Activated CD4-positive, alpha-beta T cell treated with anti-CD3 and anti-CD28 coated beads, Interleukin-2, Interleukin-4, amounts not matched to agents 100 ng/mL and 50 ng/mL, durations not matched to agents 16 hours and 8 hours (primary cell): ENCODE results near the gene REEP6.
"Not testable (repeated sequence)": the region's sequence is repeated elsewhere in the genome, so short reads cannot be mapped to it uniquely, and the experiment has no call there.

Source experiments
- DNase-seq: peaks from one replicate; pipeline ENCODE4 v3.0.0-alpha.2; 2020; ENCODE audit warnings: low spot score

The REEP6 gene

DNA sequence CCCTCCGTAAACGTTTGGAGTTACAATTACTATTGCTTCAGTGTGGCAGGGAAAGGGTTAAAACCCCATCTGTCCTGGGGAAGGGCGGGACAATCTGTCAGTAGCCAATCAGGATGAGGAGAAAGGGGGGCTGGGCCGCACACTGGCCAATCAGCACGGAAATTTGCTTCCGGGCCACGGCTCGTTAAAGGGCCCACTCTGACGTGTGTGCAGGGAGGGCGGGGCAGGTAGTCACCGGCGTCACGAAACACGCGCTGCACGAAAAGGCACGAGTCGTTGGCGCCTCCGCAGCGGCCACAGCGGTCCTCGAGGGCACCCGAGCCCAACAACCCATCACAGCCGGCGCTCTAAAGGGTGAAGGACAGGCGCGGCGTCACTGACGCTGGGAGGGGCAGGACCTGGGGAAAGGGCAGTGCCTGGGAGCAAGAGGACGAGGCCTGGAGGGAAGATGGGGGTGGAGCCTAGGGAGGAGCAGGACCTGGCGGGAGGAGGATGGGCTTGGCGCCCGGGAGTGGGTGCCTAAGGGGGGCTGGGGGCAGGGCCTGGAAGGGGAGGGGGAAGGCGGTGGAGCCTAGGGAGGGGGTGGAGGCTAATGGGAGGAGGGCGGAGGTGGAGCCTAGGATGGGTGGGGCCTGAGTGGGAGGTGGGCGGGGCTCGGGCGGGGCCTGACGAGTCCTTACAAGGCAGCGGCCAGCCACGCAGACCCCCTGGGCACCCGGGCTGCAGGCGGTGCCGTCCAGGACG, 17.0 kb downstream of the REEP6 start:
- DNase-seq: peak; percentile 89

DNA sequence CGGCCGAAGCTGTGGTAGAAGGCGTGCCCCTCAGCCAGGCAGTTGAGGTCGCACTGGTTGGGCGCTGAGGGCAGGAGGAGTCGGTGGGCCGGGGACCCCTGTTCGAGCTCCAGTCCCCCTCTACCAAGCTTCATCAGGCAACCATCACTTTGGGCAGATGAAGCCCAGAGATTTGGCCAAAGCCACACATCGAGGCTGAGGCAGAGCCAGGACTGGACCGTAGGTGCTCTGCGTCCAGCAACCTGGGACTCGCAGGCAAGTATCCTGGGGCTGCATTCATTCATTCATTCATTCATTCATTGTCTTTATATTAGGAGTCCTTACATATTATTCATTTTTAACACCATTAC, 17.5 kb downstream of the REEP6 start:
- no peak for DNase-seq

DNA sequence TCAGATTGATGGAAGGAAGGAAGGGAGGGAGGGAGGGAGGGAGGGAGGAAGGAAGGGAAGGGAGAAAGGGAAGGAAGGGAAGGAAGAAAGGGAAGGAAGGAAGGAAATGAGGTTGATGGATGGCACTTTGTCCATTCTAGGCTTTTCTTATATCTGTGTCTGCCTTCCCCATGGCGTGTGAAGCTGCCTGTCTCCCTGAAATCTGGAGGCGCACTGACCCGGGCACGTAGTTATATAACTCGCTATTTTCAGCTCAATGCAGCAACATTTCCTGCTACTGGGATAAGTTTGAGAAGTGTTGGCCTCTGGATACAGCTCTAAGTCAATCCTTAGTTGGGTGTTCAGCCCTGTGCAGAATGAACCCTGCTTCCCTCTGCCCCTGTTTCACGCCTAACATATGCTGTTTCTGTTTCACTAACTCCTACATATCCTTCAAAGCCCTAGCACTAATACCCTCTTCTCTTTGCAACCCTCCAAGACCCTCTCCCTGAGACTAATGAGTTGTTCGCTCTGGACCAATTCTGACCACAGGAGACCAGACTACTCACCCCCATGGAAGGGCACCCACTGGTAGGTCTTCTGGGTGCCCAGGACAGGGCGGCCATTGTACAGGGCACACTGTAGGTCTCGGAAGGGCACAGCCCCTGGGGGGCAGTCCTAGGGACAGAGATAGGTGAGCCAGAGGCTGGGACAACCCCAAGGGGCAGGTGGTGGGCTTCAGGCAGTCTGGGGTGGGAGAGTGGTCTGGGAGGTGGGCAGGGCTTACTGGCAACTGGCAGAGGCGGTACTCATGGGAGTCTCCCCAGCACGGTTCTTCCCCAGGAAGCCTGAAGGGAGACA, 18.8 kb downstream of the REEP6 start:
- DNase-seq: no peak

DNA sequence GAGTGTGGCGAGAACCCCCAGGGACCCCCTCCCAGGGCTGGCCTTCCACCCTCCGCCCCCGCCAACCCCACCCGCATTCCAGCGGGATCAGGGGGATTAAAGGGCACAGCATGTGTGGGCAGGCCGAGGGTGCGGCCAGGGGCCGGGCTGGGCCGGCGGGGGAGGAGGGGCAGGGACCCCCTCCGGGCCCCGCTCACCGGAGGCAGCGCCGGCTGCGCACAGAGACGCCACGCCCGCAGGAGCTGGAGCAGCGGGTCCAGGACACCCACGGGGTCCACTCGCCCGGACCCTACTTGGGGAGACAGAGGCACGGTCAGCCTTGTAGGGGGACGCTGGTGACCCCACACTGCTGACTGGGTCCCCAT, 19.4 kb downstream of the REEP6 start:
- no peak for DNase-seq

DNA sequence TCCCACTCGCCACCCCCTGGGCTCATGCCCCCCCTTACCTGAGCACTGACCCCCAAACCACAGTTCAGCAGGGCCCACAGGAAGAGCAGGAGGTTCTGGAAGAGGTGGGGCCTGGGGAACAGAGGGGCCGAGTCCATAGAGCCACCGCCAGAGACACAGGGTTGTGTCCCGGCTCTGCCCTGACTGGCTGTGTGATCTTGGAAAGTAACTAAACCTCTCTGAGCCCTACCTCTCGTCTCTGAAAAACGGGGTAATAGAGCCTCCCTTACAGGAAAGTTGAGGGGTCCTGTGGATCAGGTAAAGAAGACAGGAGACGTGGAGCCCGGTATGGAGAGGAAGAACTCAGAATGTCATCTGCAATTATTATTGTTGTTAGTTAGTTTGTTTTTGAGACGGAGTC, 19.8 kb downstream of the REEP6 start:
- no peak for DNase-seq

GRCh38 chr19:1511318-1512317, 20.6 kb downstream of the REEP6 start:
- DNase-seq: no peak

- peak; percentile 70 for DNase-seq
Measured at GRCh38 chr19:1512671-1513498, 21.9 kb downstream of the REEP6 start, which contains the start of gene ADAMTSL5. TSS of gene ADAMTSL5 (minus strand) at chr19:1513019. CDS start at chr19:1510943, 2,076 bp downstream.

- peak; percentile 76 for DNase-seq
Measured at GRCh38 chr19:1513499-1514294, 22.7 kb downstream of the REEP6 start.

- no peak for DNase-seq
Measured at GRCh38 chr19:1514295-1514661, 23.3 kb downstream of the REEP6 start.

DNA sequence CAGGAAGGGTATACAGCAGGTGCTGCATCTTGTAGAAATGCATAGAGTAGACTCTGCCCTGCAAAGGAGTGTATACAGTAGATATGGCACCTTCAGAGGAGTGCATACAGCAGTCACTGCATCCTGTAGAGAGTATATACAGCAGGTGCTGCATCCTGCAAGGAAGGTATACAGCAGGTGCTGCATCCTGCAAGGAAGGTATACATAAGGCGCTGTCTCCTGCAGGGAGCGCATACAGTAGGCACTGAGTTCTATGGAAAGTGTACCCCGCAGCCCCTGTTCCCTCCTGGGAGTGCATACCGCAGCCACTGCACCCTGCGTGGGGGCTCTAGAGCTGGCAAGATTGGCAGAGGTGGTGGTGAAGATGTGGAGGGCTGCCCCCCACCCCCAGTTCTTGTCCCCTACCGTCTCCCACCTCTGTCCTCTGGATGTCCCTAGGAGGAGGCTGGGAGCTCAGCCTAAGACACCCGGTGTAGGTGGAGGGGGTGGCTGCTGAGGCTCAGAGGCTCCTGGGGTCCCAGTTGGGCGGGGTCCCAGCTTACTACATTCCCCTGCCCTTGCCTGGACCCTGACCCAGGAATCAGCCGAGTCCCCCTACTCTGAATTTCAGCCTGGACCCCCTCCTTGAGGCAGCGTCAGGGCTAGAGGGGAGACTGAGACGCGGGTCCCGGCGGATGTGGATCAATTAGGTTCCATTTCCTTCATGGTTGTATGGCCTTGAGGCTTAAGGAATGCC, 24.2 kb downstream of the REEP6 start:
- no peak for DNase-seq

DNA sequence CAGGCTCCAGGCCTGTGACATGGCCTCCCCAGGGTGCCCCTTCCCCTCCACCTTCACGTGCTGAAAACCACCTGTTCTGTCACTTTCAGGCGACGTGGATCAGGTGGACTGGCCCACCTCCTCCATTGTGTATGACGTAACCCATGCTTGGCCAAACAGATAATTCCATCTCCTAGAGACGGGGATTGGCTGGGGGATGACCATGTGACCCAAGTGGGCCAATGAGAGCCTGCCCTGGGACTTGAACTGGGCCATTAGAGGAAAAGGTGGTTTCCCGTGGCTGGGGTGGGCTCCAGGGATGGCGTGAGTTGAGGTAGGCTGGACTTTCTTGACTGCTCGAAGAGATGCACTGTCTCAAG, 25.4 kb downstream of the REEP6 start:
- DNase-seq: no peak

GRCh38 chr19:1518471-1518870, 27.5 kb downstream of the REEP6 start:
- no peak for DNase-seq

GRCh38 chr19:1519802-1520201, 28.8 kb downstream of the REEP6 start:
- not testable (repeated sequence) for DNase-seq

GRCh38 chr19:1520203-1520780, 29.3 kb downstream of the REEP6 start:
- DNase-seq: no peak

GRCh38 chr19:1521636-1522035, 30.7 kb downstream of the REEP6 start:
- no peak for DNase-seq

DNA sequence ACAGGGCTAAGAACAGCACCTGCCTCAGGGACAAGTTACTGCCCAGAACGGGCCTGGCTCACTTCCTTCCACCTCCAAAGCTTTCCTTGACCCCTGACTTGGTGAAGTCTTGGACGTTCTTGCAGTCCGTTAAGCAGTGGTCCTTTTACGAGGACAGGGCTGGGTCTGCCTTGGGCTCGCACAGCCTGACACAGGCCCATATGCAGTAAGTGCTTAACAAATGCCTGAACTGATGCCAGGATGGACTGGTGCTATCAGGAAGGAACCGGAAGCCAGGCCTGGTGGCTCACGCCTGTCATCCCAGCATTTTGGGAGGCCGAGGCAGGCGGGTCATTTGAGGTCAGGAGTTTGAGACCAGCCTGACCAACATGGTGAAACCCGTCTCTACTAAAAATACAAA, 31.1 kb downstream of the REEP6 start:
- DNase-seq: no peak

DNA sequence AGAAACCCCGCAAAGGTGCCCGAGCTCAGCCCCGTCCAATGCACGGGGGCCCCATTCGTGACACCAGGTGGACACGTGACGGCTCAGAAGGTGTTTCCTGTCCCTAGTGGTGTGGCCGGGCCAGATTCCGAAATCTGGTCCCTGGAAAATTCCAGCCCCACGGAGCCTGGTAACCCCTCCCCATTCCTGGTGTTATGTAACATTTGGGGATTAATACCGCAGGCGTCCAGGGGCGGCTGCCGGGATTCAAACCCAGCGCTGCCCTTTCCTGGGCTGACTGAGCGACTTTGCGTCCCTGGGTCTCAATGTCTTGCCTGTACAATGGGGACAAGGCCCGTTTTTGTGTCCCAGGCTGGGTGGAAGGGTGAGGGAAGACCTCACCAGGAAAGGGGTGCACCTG, 31.9 kb downstream of the REEP6 start:
- no peak for DNase-seq

GRCh38 chr19:1523412-1524286, 32.7 kb downstream of the REEP6 start, which contains the start of gene PLK5:
TSS of gene PLK5 (plus strand) at chr19:1524077. CDS start at chr19:1526997, 2,920 bp downstream.
- no peak for DNase-seq
